Smooth muscle cell (in vitro differentiated cells): ENCODE data around the gene METAP1D. TPM values are rescaled to one million over a fixed set of nuclear protein-coding genes. Genes with fewer than 3 reads are reported as not detected.
A peak's percentile ranks its signal among the peaks of the same experiment; 100 is the strongest.

Source experiments
- DNase-seq: peaks from one replicate; lab custom pipeline; 2025; ENCODE audit not compliant: unreplicated experiment; lab: John Stamatoyannopoulos, UW
- H2AFZ ChIP-seq: fragments of 200-600 bp; sonication (generic); 2 replicates; pipeline ENCODE4 v1.6.0; 2016; ENCODE audit warnings: antibody characterized with exemption, low read depth, mild to moderate bottlenecking
- H3F3A ChIP-seq: fragments of 200-600 bp; sonication (generic); 2 replicates; pipeline ENCODE4 v1.6.0; 2017; ENCODE audit warnings: antibody characterized with exemption, low read depth
- H3K27ac ChIP-seq: fragments of 200-600 bp; sonication (generic); 2 replicates; pipeline ENCODE4 v1.5.1; 2016; ENCODE audit warnings: low read depth, mild to moderate bottlenecking
- H3K27me3 ChIP-seq: fragments of 200-600 bp; sonication (generic); 2 replicates; pipeline ENCODE4 v1.6.1; 2016; ENCODE audit warnings: low read depth, mild to moderate bottlenecking
- H3K36me3 ChIP-seq: fragments of 200-600 bp; sonication (generic); 2 replicates; pipeline ENCODE4 v1.5.1; 2016; ENCODE audit warnings: low read depth
- H3K4me1 ChIP-seq: fragments of 200-600 bp; sonication (generic); 2 replicates; pipeline ENCODE4 v1.5.1; 2016; ENCODE audit warnings: low read depth
- H3K4me2 ChIP-seq: fragments of 200-600 bp; sonication (generic); 2 replicates; pipeline ENCODE4 v1.6.0; 2016; ENCODE audit warnings: mild to moderate bottlenecking
- H3K4me3 ChIP-seq: fragments of 200-600 bp; sonication (generic); 2 replicates; pipeline ENCODE4 v1.5.1; 2016; ENCODE audit warnings: mild to moderate bottlenecking
- H3K79me2 ChIP-seq: fragments of 200-600 bp; sonication (generic); 2 replicates; pipeline ENCODE4 v1.6.0; 2016; ENCODE audit warnings: low read depth, mild to moderate bottlenecking
- H3K9ac ChIP-seq: fragments of 200-600 bp; sonication (generic); 2 replicates; pipeline ENCODE4 v1.6.0; 2016; ENCODE audit warnings: low read depth
- H3K9me3 ChIP-seq: fragments of 200-600 bp; sonication (generic); replicated peaks from 2 replicates; pipeline ENCODE4 v1.5.1; 2016; ENCODE audit warnings: low read depth
- H4K20me1 ChIP-seq: fragments of 200-600 bp; sonication (generic); 2 replicates; pipeline ENCODE4 v1.6.0; 2016; ENCODE audit warnings: low read depth
- CTCF ChIP-seq: fragments of 200-600 bp; sonication (generic); IDR thresholded peaks from 2 replicates; pipeline ENCODE4 v1.5.1; 2017; ENCODE audit warnings: borderline replicate concordance, mild to moderate bottlenecking, antibody characterized with exemption; ENCODE audit not compliant: insufficient read depth, poor library complexity, severe bottlenecking
- whole genome bisulfite sequencing: methylation state at CpG from one replicate; pipeline ENCODE4 v1.1.7; 2016; ENCODE audit warnings: low lambda C conversion rate; 5-methylcytosine and 5-hydroxymethylcytosine counted together
- polyA plus RNA-seq: library from polyadenylated mRNA; unstranded; fragments of >200 nt; fragmentation: Nextera tagmentation; extraction: Ambion mirVana; gene quantifications from 2 replicates; pipeline ENCODE4 v1.2.1, GENCODE V29; 2016
- total RNA-seq: library from RNA; depleted of rRNA; stranded (reverse); fragments of >200 nt; gene quantifications from 2 replicates; pipeline ENCODE4 v1.2.3, GENCODE V29; 2014

The METAP1D gene
- total and polyA plus RNA-seq, 2 experiments from 2014 or later: 5.9 to 7.5 TPM

- peak within 1 kb of the TSS; percentile 54 for H3K4me3 ChIP-seq
- no peaks in the 10 kb centered on the region for H4K20me1 ChIP-seq
- 2% methylated on average over 31 of the region's 34 CpGs for WGBS
- H3K27me3 ChIP-seq: peaks cover 100% of the 10 kb centered on the region
- no peak for TF ChIP-seq CTCF
- H3K27ac ChIP-seq: peak within 1 kb of the TSS; percentile 68
- peak within 1 kb of the TSS; percentile 61 for H2AFZ ChIP-seq
- no peaks in the 10 kb centered on the region for H3F3A ChIP-seq
- peak within 1 kb of the TSS; percentile 38 for H3K9ac ChIP-seq
- no peak for DNase-seq
- peaks cover 35% of the 10 kb centered on the region for H3K4me1 ChIP-seq
- no peaks in the 10 kb centered on the region for H3K79me2 ChIP-seq
- H3K4me2 ChIP-seq: peak within 1 kb of the TSS; percentile 92
- H3K9me3 ChIP-seq: no peaks in the 10 kb centered on the region
- no peaks in the 10 kb centered on the region for H3K36me3 ChIP-seq
Measured at GRCh38 chr2:172085460-172086159, 85.9 kb downstream of the METAP1D start, which contains the start of gene DLX1. Gene DLX1 (plus strand): TSS chr2:172085507. CDS start chr2:172085678, 171 bp downstream.

GRCh38 chr2:172086241-172087206 is 86.8 kb downstream of the METAP1D start:
- Histone ChIP-seq H3K4me1 (peaks cover 35% of the 10 kb centered on the region), H3K4me3 (peak overlapping the region; percentile 54), H3K27me3 (peaks cover 100% of the 10 kb centered on the region), H3K4me2 (peak overlapping the region; percentile 92), H3K9me3 (no peaks in the 10 kb centered on the region), H3K79me2 (no peaks in the 10 kb centered on the region), H2AFZ (no peak overlapping the region), H3K9ac (peak overlapping the region; percentile 3), H4K20me1 (no peaks in the 10 kb centered on the region), H3K27ac (peak overlapping the region; percentile 34), H3K36me3 (no peaks in the 10 kb centered on the region), H3F3A (no peaks in the 10 kb centered on the region)
- WGBS: 3% methylated on average over 54 of the region's 54 CpGs
- TF ChIP-seq CTCF: no peak
- no peak for DNase-seq

GRCh38 chr2:172087207-172087779 is 87.5 kb downstream of the METAP1D start:
- Histone ChIP-seq H3K9me3 (no peaks in the 10 kb centered on the region), H3K4me2 (peak overlapping the region; percentile 92), H3F3A (no peaks in the 10 kb centered on the region), H3K9ac (peak overlapping the region; percentile 3), H3K4me3 (peak overlapping the region; percentile 54), H2AFZ (no peak overlapping the region), H3K36me3 (no peaks in the 10 kb centered on the region), H3K27me3 (peaks cover 100% of the 10 kb centered on the region), H3K27ac (peak overlapping the region; percentile 34), H3K79me2 (no peaks in the 10 kb centered on the region), H4K20me1 (no peaks in the 10 kb centered on the region), H3K4me1 (peaks cover 35% of the 10 kb centered on the region)
- no peak for DNase-seq
- WGBS: 3% methylated on average over 31 of the region's 31 CpGs
- TF ChIP-seq CTCF: no peak
